NCI-H69 (cell line): ENCODE data around the gene POLR2H.

Experiments
- DNase-seq: peaks from one replicate; lab custom pipeline; 2025; lab: John Stamatoyannopoulos, UW

Gene POLR2H

GRCh38 chr3:184361532-184361931 lies at the start of gene POLR2H, which contains the start of gene CLCN2:
Gene POLR2H (plus strand): TSS chr3:184361710. CDS start chr3:184363493, 1,783 bp downstream.
Gene CLCN2 (minus strand): TSS chr3:184361605. CDS start chr3:184361479, 126 bp downstream.
- DNase-seq, result peak; percentile 85

- peak; percentile 98 for DNase-seq
These were observed 47.2 kb upstream of the POLR2H start, which contains the start of gene EIF4G1 for GRCh38 chr3:184314363-184314699. Gene EIF4G1 (plus strand): TSS chr3:184314606. CDS start chr3:184315797, 1,191 bp downstream.

- peak; percentile 82 for DNase-seq
These were observed 46.6 kb upstream of the POLR2H start for GRCh38 chr3:184314700-184315542.

- peak; percentile 70 for DNase-seq
These were observed 46.0 kb upstream of the POLR2H start for GRCh38 chr3:184315543-184315867.

- DNase-seq, result peak; percentile 70
These were observed 45.4 kb upstream of the POLR2H start for GRCh38 chr3:184315871-184316661.

- no peak for DNase-seq
These were observed 44.7 kb upstream of the POLR2H start for GRCh38 chr3:184316792-184317191.

- no peak for DNase-seq
These were observed 44.3 kb upstream of the POLR2H start for GRCh38 chr3:184317201-184317600.

GRCh38 chr3:184320104-184320445 lies 41.4 kb upstream of the POLR2H start:
- DNase-seq, result peak; percentile 55

- no peak for DNase-seq
These were observed 39.8 kb upstream of the POLR2H start for GRCh38 chr3:184321666-184322065.

- DNase-seq, result no peak
These were observed 38.6 kb upstream of the POLR2H start for GRCh38 chr3:184322731-184323487.

GRCh38 chr3:184323696-184324095 lies 37.8 kb upstream of the POLR2H start:
- DNase-seq, result no peak

- DNase-seq, result no peak
These were observed 36.2 kb upstream of the POLR2H start for GRCh38 chr3:184325269-184325668.

GRCh38 chr3:184325715-184326369 lies 35.7 kb upstream of the POLR2H start:
- DNase-seq, result no peak

GRCh38 chr3:184327171-184327570 lies 34.3 kb upstream of the POLR2H start:
- no peak for DNase-seq

GRCh38 chr3:184328516-184328915 lies 33.0 kb upstream of the POLR2H start:
- no peak for DNase-seq

GRCh38 chr3:184332370-184333090 lies 29.0 kb upstream of the POLR2H start:
- no peak for DNase-seq

GRCh38 chr3:184333190-184333589 lies 28.3 kb upstream of the POLR2H start:
- no peak for DNase-seq

GRCh38 chr3:184333700-184334099 lies 27.8 kb upstream of the POLR2H start:
- DNase-seq, result no peak

GRCh38 chr3:184334470-184335158 lies 26.9 kb upstream of the POLR2H start:
- peak; percentile 41 for DNase-seq

GRCh38 chr3:184335291-184335660 lies 26.2 kb upstream of the POLR2H start:
- DNase-seq, result peak; percentile 69
